SU-DHL-6 (cell line): ENCODE results near the gene SAP30.

Experiments
- H2AFZ ChIP-seq: fragments of 200-600 bp; sonication (generic); 2 replicates; pipeline ENCODE4 v1.6.1; 2014; ENCODE audit warnings: low read depth, mild to moderate bottlenecking, moderate library complexity, mixed read lengths, antibody characterized with exemption, low read length; ENCODE audit not compliant: severe bottlenecking
- H3F3A ChIP-seq: fragments of 200-600 bp; shearing (Covaris generic); 2 replicates; pipeline ENCODE4 v1.6.0; 2016; ENCODE audit warnings: antibody characterized with exemption, mild to moderate bottlenecking; ENCODE audit not compliant: insufficient read depth
- H3K27ac ChIP-seq: fragments of 200-600 bp; sonication (generic); 2 replicates; pipeline ENCODE4 v1.5.1; 2016; ENCODE audit warnings: low read depth, mild to moderate bottlenecking, low read length, moderate library complexity, mixed read lengths
- H3K27me3 ChIP-seq: fragments of 200-600 bp; sonication (generic), shearing (Covaris generic); 2 replicates; pipeline ENCODE4 v1.6.0; 2014; ENCODE audit warnings: mild to moderate bottlenecking, low read length
- H3K36me3 ChIP-seq: fragments of 200-600 bp; sonication (generic); 2 replicates; pipeline ENCODE4 v1.6.1; 2014; ENCODE audit warnings: mild to moderate bottlenecking, low read length, mixed read lengths
- H3K4me2 ChIP-seq: fragments of 300-600, 200-600 bp; shearing (Covaris generic), sonication (generic); 2 replicates; pipeline ENCODE4 v1.6.0; 2014; ENCODE audit warnings: low read length, low read depth, mild to moderate bottlenecking; ENCODE audit not compliant: poor library complexity, severe bottlenecking
- H3K4me3 ChIP-seq: fragments of 200-600 bp; sonication (generic); 2 replicates; pipeline ENCODE4 v1.5.1; 2014; ENCODE audit warnings: antibody characterized with exemption, low read length, mild to moderate bottlenecking, mixed read lengths; ENCODE audit not compliant: insufficient read depth, poor library complexity, severe bottlenecking
- H3K79me2 ChIP-seq: fragments of 200-600 bp; sonication (generic); 2 replicates; pipeline ENCODE4 v1.6.1; 2014; ENCODE audit warnings: mild to moderate bottlenecking, low read length, moderate library complexity; ENCODE audit not compliant: insufficient read depth
- H3K9ac ChIP-seq: fragments of 200-600 bp; sonication (generic); 2 replicates; pipeline ENCODE4 v1.7.0; 2014; ENCODE audit warnings: mild to moderate bottlenecking, low read length
- H3K9me2 ChIP-seq: fragments of 200-600 bp; sonication (generic); replicated peaks from 2 replicates; pipeline ENCODE4 v1.6.1; 2014; ENCODE audit warnings: low read length; ENCODE audit not compliant: insufficient read depth
- H3K9me3 ChIP-seq: fragments of 200-600 bp; sonication (generic); 2 replicates; pipeline ENCODE4 v1.6.1; 2014; ENCODE audit warnings: low read length, mixed read lengths; ENCODE audit not compliant: insufficient read depth
- H4K20me1 ChIP-seq: fragments of 200-600 bp; sonication (generic); 2 replicates; pipeline ENCODE4 v1.6.1; 2014; ENCODE audit warnings: low read depth, mild to moderate bottlenecking, antibody characterized with exemption, low read length, moderate library complexity, mixed read lengths
- CTCF ChIP-seq: fragments of 200-600 bp; sonication (generic); IDR thresholded peaks from one replicate; pipeline ENCODE4 v1.5.1; 2017; ENCODE audit warnings: antibody characterized with exemption, mild to moderate bottlenecking, low read length, moderate library complexity; ENCODE audit not compliant: insufficient read depth, poor library complexity, severe bottlenecking
- EZH2phosphoT487 ChIP-seq: fragments of 200-600 bp; sonication (generic), shearing (Covaris generic); conservative IDR thresholded peaks from 2 replicates; pipeline ENCODE4 v1.6.1; 2018; ENCODE audit warnings: mild to moderate bottlenecking, antibody characterized with exemption, low read length, moderate library complexity, mixed read lengths

The SAP30 gene

DNA sequence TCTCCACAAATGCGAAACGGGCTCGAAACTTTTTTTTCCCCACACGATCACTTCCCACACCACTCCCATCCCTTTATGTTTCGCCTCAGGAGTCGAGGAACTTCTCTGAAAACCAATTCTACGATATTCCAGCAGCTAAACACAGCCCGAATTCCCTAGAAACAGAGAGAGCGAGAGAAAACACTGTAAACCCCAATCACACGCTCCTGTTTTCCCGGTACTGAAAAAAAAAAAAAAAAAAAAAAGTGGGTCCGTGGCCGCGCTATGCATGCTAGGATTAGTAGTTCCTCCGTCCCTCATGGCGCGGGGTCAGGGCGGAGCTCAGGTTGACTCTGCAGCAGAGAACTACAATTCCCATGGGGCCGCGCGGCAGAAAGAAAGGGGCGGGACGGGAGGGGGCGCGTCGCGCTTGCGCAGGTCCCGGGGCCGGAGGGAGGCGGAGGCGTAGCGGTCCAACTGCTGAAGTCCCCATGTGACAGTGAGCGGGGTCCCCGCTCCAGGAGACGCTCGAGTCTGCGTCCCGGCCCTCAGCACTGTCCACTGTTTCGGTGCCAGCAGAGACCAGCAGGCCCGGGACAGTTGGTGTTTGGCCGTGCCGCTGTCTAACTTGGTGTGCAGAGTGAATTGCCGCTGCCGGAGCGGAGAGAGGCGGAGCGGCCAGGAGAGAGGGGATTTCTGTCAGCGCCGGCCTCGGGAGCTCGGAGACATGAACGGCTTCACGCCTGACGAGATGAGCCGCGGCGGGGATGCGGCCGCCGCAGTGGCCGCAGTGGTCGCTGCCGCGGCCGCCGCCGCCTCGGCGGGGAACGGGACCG lies at the start of gene SAP30:
SAP30 (plus strand) TSS at position 478 of the 815 bp plus-strand sequence; CDS start at position 707, 229 bp downstream.
- H4K20me1 ChIP-seq: no peaks in the 10 kb centered on the region
- H3K79me2 ChIP-seq: peaks cover 32% of the 10 kb centered on the region
- peak within 1 kb of the TSS; percentile 90 for H3K4me3 ChIP-seq
- no peaks in the 10 kb centered on the region for H3K9me3 ChIP-seq
- TF ChIP-seq CTCF: no peak
- TF ChIP-seq EZH2phosphoT487: no peak
- H3K36me3 ChIP-seq: peaks cover 10% of the 10 kb centered on the region
- H3K27ac ChIP-seq: peak within 1 kb of the TSS; percentile 94
- H3K27me3 ChIP-seq: no peaks in the 10 kb centered on the region
- H2AFZ ChIP-seq: peak within 1 kb of the TSS; percentile 86
- peak within 1 kb of the TSS; percentile 96 for H3K4me2 ChIP-seq
- H3F3A ChIP-seq: peaks cover 8% of the 10 kb centered on the region
- no peaks in the 10 kb centered on the region for H3K9me2 ChIP-seq
- peak within 1 kb of the TSS; percentile 74 for H3K9ac ChIP-seq

DNA sequence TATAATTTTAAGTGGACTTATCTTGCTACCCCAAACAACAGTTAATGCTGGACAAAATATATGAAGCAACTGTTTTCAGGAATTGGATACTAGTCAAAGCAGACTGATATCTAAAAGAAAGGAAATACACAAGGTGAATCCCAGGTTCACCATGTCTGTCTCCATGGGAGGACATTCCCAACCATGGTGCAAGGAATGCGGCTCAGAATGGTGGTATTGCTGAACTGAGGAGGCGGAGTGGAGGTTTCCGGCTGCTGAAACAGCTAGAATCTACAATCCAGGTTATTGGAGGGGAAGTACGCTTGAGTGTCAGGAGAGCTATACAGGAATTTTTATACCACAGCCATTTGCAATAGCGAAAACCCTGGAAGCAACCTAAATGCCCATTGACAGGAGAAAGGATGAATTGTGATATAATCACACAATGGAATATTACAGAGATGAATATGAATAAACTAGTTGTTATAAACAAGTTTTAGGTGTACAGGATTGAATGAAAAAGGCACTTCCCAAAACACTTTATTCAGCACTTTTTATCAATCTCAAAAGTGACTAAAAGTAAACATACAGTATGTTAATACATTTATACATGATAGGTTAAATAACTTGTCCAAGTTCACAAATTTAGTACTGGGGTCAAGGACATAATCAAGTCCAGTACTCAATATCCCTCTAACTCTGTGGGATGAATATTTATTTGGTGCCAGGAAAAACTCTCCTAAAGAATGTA lies 45.6 kb upstream of the SAP30 start:
- Histone ChIP-seq H2AFZ (no peak overlapping the region), H3K27ac (no peak overlapping the region), H3K9ac (no peak overlapping the region), H3K9me3 (no peaks in the 10 kb centered on the region), H3K9me2 (no peaks in the 10 kb centered on the region), H3K79me2 (no peaks in the 10 kb centered on the region), H3F3A (peaks cover 91% of the 10 kb centered on the region), H4K20me1 (peaks cover 11% of the 10 kb centered on the region; the same call in 1 of the 2 replicates), H3K27me3 (no peaks in the 10 kb centered on the region), H3K4me2 (no peak overlapping the region), H3K36me3 (peaks cover 51% of the 10 kb centered on the region), H3K4me3 (no peak overlapping the region)
- TF ChIP-seq CTCF (no peak), EZH2phosphoT487 (no peak)

DNA sequence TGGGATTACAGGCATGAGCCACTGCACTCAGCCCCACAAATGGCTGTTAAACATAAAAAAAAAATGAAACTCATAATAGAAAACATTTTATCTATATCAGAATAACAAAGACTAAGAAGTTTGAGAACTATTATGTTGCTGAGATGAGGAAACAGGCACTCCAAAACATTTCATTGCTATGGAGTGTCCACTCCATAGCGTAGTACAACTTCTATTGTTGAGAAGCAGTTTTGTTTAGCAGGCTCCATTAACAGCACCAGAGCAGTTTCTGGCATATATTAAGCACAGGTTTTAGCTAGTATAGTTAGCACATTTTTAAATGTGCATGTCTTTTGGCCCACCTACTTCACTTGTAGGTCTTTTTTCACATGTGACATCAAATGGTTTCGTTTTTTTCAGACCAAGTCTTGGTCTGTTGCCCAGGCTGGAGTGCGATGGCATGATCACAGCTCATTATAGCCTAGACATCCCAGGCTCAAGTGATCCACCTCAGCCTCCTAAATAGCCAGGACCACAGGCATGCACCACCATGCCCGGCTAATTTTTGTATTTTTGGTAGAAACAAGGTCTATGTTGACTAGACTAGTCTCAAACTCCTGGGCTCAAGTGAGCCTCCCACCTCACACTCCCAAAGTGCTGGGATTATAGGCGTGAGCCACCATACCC lies 42.4 kb upstream of the SAP30 start:
- Histone ChIP-seq H3F3A (peaks cover 96% of the 10 kb centered on the region), H3K36me3 (peaks cover 69% of the 10 kb centered on the region)

More for the DNA sequence above, 42.4 kb upstream of the SAP30 start:
- no peak for TF ChIP-seq CTCF
- TF ChIP-seq EZH2phosphoT487: no peak
- H3K27ac ChIP-seq: no peak overlapping the region
- H3K4me3 ChIP-seq: no peak overlapping the region
- no peaks in the 10 kb centered on the region for H3K9me3 ChIP-seq
- H3K9ac ChIP-seq: no peak overlapping the region
- peaks cover 31% of the 10 kb centered on the region for H4K20me1 ChIP-seq
- H3K9me2 ChIP-seq: no peaks in the 10 kb centered on the region
- H2AFZ ChIP-seq: no peak overlapping the region
- no peaks in the 10 kb centered on the region for H3K27me3 ChIP-seq
- H3K4me2 ChIP-seq: no peak overlapping the region
- peaks cover 21% of the 10 kb centered on the region for H3K79me2 ChIP-seq
